Measurements from ENCODE around the gene ZMIZ1.

The ZMIZ1 gene

DNA sequence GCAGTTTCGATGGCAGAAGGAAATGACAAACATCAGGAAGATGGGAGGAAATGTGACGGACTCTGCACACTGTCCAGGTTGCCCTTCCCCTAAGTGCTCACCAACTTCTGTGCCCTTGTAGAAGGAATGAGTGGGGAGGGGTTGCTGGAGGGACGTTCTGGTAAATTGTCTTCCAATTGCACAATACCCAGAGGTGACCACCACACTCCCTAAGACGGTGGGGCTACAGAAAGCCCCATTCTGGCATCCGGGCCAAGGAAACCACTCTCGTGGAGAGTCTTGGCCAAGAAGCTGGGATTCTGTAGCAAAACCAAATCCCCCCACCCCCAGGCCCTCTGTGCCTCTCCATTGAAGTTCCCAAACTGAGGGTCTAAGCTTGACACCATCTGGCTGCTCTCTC, 37.1 kb downstream of the ZMIZ1 start:
- CTCF ChIA-PET, result interaction anchor here (1.9 kb wide), 1 partner anchor 90 kb away, joined by 8 read pairs; no protein-coding TSS in a partner anchor
- no peaks in the 10 kb centered on the region for H3K9me3 ChIP-seq (ENCODE audit: control insufficient read depth, insufficient read depth, low read depth, low read length)
- TF ChIP-seq BCL11A (tag by site-specific recombination; IDR thresholded peaks at IDR 0.05; ENCODE audit: low read depth), result no peak
- TF ChIP-seq, protein P1, sequence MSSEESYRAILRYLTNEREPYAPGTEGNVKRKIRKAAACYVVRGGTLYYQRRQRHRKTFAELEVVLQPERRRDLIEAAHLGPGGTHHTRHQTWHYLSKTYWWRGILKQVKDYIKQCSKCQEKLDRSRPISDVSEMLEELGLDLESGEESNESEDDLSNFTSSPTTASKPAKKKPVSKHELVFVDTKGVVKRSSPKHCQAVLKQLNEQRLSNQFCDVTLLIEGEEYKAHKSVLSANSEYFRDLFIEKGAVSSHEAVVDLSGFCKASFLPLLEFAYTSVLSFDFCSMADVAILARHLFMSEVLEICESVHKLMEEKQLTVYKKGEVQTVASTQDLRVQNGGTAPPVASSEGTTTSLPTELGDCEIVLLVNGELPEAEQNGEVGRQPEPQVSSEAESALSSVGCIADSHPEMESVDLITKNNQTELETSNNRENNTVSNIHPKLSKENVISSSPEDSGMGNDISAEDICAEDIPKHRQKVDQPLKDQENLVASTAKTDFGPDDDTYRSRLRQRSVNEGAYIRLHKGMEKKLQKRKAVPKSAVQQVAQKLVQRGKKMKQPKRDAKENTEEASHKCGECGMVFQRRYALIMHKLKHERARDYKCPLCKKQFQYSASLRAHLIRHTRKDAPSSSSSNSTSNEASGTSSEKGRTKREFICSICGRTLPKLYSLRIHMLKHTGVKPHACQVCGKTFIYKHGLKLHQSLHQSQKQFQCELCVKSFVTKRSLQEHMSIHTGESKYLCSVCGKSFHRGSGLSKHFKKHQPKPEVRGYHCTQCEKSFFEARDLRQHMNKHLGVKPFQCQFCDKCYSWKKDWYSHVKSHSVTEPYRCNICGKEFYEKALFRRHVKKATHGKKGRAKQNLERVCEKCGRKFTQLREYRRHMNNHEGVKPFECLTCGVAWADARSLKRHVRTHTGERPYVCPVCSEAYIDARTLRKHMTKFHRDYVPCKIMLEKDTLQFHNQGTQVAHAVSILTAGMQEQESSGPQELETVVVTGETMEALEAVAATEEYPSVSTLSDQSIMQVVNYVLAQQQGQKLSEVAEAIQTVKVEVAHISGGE (tag by site-specific recombination; conservative IDR thresholded peaks at IDR 0.05; ENCODE audit: low read depth), result no peak
- TF ChIP-seq, protein P2, sequence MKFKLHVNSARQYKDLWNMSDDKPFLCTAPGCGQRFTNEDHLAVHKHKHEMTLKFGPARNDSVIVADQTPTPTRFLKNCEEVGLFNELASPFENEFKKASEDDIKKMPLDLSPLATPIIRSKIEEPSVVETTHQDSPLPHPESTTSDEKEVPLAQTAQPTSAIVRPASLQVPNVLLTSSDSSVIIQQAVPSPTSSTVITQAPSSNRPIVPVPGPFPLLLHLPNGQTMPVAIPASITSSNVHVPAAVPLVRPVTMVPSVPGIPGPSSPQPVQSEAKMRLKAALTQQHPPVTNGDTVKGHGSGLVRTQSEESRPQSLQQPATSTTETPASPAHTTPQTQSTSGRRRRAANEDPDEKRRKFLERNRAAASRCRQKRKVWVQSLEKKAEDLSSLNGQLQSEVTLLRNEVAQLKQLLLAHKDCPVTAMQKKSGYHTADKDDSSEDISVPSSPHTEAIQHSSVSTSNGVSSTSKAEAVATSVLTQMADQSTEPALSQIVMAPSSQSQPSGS (tag by site-specific recombination; IDR thresholded peaks at IDR 0.05; ENCODE audit: low read depth), result no peak
- TF ChIP-seq ZFP69B (tag by site-specific recombination; IDR thresholded peaks at IDR 0.05), result no peak
- TF ChIP-seq ZEB2 (tag by site-specific recombination; IDR thresholded peaks at IDR 0.05), result no peak
- TF ChIP-seq, protein P3, sequence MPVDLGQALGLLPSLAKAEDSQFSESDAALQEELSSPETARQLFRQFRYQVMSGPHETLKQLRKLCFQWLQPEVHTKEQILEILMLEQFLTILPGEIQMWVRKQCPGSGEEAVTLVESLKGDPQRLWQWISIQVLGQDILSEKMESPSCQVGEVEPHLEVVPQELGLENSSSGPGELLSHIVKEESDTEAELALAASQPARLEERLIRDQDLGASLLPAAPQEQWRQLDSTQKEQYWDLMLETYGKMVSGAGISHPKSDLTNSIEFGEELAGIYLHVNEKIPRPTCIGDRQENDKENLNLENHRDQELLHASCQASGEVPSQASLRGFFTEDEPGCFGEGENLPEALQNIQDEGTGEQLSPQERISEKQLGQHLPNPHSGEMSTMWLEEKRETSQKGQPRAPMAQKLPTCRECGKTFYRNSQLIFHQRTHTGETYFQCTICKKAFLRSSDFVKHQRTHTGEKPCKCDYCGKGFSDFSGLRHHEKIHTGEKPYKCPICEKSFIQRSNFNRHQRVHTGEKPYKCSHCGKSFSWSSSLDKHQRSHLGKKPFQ (tag by site-specific recombination; IDR thresholded peaks at IDR 0.05), result no peak
- TF ChIP-seq ZNF623 (tag by site-specific recombination; IDR thresholded peaks at IDR 0.05), result no peak
- no peak for TF ChIP-seq FEZF1 (tag by site-specific recombination; IDR thresholded peaks at IDR 0.05)
- no peak for TF ChIP-seq HOXA7 (CRISPR knock-in tag; IDR thresholded peaks at IDR 0.05; ENCODE audit: borderline replicate concordance)
- H3K4me3 ChIP-seq (ENCODE audit: low read depth, low read length), result no peak overlapping the region
- no peak overlapping the region for H3K27ac ChIP-seq (ENCODE audit: extremely low read depth, low read depth, low read length)
- peaks cover 0 to 3% of the 10 kb centered on the region in 2 experiments; a peak in 1 of 3 replicates for H3K36me3 ChIP-seq (ENCODE audit: control insufficient read depth in 2 of 2, insufficient read depth in 1 of 2, low read length in 2 of 2)
- POLR2A ChIA-PET, result no interaction called here
- peaks cover 5% of the 10 kb centered on the region; the same call in 1 of the 2 replicates for H3K4me1 ChIP-seq (ENCODE audit: control insufficient read depth, insufficient read depth, low read length)

DNA sequence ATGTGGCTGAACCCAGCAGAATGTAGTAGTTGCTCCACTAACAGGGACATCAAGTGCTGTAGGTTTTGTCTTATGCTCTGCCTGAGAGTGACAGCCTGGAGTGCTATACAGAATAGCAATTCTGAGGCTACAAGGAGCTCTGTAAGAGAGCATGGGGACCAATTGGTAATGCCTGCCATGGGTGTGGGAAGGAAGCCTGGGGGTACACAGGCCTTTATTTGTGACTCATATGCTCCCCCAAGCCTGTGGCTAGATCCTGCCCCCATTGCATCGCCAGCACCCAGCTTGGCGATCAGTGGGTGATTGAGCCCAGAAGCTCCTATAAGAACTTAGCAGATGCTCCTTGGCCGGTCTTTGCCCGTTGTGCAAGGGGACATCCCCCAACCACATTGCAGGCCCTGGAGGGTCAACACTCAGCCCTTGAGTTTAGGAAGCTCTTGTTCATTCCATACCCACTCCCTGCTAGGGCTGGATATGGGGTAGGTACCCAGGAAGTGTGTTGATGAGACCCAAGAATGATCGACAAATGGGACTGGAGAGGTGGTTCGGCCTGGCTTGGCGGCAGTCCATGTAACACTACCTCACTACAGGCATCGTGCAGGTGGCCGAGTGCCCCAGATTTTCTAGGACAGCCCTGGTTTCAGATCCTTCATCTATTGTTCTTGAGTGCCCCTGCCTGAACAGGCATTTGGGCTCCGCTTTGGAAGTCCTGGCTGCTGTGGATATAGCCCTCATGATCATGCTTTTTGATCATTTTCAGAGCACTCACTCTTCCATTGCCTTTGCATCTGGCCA, 37.7 kb downstream of the ZMIZ1 start:
- no peak overlapping the region for H3K27ac ChIP-seq (ENCODE audit: extremely low read depth, low read depth, low read length)
- peaks cover 0 to 3% of the 10 kb centered on the region in 2 experiments; a peak in 1 of 3 replicates for H3K36me3 ChIP-seq (ENCODE audit: control insufficient read depth in 2 of 2, insufficient read depth in 1 of 2, low read length in 2 of 2)
- H3K4me1 ChIP-seq (ENCODE audit: control insufficient read depth, insufficient read depth, low read length), result peaks cover 5% of the 10 kb centered on the region; the same call in 1 of the 2 replicates
- no peaks in the 10 kb centered on the region for H3K9me3 ChIP-seq (ENCODE audit: control insufficient read depth, insufficient read depth, low read depth, low read length)
- ChIA-PET CTCF (interaction anchor here (1.9 kb wide), 1 partner anchor 89 kb away, joined by 8 read pairs; no protein-coding TSS in a partner anchor), POLR2A (no interaction called here)
- H3K4me3 ChIP-seq (ENCODE audit: low read depth, low read length), result no peak overlapping the region
- peak; percentile 84 for TF ChIP-seq ZNF664 (tag by site-specific recombination; IDR thresholded peaks at IDR 0.05)
- TF ChIP-seq ZNF830 (tag by site-specific recombination; IDR thresholded peaks at IDR 0.05; ENCODE audit: low read depth), result no peak

DNA sequence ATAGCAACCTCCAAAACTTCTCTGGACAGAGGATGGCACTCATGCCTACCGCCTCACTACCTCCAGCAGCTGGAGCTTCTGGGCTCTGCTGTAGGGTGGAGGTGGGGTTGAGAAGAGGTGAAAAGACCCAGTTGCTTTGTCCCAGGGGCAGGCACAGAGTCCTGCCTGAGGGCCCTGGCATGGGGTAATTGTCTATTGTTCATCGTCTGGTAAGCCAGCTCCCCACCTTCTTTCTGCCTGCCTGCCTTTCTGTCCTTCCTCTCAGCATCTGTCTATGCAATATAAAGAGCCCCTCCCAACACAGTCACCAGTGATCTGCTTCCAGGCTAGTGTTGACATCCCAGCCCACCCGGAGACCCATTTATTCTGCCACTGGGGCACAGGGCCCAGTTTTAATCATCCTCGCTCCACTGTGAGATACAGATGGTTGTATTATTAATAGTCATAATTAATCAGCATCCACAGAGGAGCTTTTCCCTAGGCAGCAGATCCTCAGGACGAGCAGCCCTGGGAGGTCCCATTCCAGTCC, 39.0 kb downstream of the ZMIZ1 start:
- ChIA-PET CTCF (interaction anchor here (1.2 kb wide), 1 partner anchor 87 kb away, joined by 5 read pairs; no protein-coding TSS in a partner anchor), POLR2A (no interaction called here)
- no peak overlapping the region for H3K27ac ChIP-seq (ENCODE audit: extremely low read depth, low read depth, low read length)

More for the DNA sequence above, 39.0 kb downstream of the ZMIZ1 start:
- Histone ChIP-seq H3K9me3 (ENCODE audit: control insufficient read depth, insufficient read depth, low read depth, low read length) (no peaks in the 10 kb centered on the region), H3K36me3 (ENCODE audit: control insufficient read depth in 2 of 2, insufficient read depth in 1 of 2, low read length in 2 of 2) (peaks cover 0 to 3% of the 10 kb centered on the region in 2 experiments; a peak in 1 of 3 replicates), H3K4me1 (ENCODE audit: control insufficient read depth, insufficient read depth, low read length) (no peaks in the 10 kb centered on the region), H3K4me3 (ENCODE audit: low read depth, low read length) (no peak overlapping the region)
- TF ChIP-seq, protein P4, sequence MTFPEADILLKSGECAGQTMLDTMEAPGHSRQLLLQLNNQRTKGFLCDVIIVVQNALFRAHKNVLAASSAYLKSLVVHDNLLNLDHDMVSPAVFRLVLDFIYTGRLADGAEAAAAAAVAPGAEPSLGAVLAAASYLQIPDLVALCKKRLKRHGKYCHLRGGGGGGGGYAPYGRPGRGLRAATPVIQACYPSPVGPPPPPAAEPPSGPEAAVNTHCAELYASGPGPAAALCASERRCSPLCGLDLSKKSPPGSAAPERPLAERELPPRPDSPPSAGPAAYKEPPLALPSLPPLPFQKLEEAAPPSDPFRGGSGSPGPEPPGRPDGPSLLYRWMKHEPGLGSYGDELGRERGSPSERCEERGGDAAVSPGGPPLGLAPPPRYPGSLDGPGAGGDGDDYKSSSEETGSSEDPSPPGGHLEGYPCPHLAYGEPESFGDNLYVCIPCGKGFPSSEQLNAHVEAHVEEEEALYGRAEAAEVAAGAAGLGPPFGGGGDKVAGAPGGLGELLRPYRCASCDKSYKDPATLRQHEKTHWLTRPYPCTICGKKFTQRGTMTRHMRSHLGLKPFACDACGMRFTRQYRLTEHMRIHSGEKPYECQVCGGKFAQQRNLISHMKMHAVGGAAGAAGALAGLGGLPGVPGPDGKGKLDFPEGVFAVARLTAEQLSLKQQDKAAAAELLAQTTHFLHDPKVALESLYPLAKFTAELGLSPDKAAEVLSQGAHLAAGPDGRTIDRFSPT (tag by site-specific recombination; IDR thresholded peaks at IDR 0.05), result no peak
- TF ChIP-seq ZNF121 (tag by site-specific recombination; IDR thresholded peaks at IDR 0.05), result no peak

Measured in HEK293 (cell line).